HCT116 (cell line): Measurements from ENCODE around the gene DPP10. TPM values are rescaled to one million over a fixed set of nuclear protein-coding genes. Genes with fewer than 3 reads are reported as not detected.

Source experiments
- ATAC-seq: fragments of 200-7000 bp; cut with Tn5 transposase; 2 replicates; pipeline ENCODE4 v1.9.1; 2020; ENCODE audit warnings: mild to moderate bottlenecking, moderate library complexity
- BruUV-seq: library from RNA; stranded (reverse); fragments of 400-500 nt; replicated peaks from 2 replicates; lab custom pipeline; 2021; lab: Mats Ljungman, UMichigan
- CTCF ChIA-PET: fragments of 300-600 bp; sonication (Branson Sonifier 250); formaldehyde crosslinking; loops from one replicate; lab custom pipeline; 2021; ENCODE audit warnings: antibody characterized with exemption; lab: Charles Lee
- POLR2A ChIA-PET: fragments of 300-600, 350-600 bp; sonication (Branson Sonifier 250); formaldehyde crosslinking; loops from one replicate; lab custom pipeline; 2021; ENCODE audit warnings: antibody characterized with exemption; lab: Charles Lee
- RAD21 ChIA-PET, 2 experiments: fragments of 300-600 bp; sonication (Branson Sonifier 250); formaldehyde crosslinking; loops; one replicate each; lab custom pipeline; 2023; ENCODE audit warnings: low total read pairs in 2 of 2; ENCODE audit not compliant: uncharacterized antibody in 2 of 2, unreplicated experiment in 2 of 2, low non-redundant PET in 1 of 2; lab: Charles Lee
- DNase-seq: peaks from one replicate; pipeline ENCODE4 v3.0.0-alpha.2; 2010; ENCODE audit warnings: low read depth, low spot score
- H2AFZ ChIP-seq: fragments of 200-600 bp; shearing (Covaris generic), sonication (generic); 2 replicates; pipeline ENCODE4 v1.6.1; 2017; ENCODE audit warnings: low read depth, mixed run types, mixed read lengths, antibody characterized with exemption, low read length; ENCODE audit not compliant: poor library complexity, severe bottlenecking
- H3K27ac ChIP-seq: 2 replicates; pipeline ENCODE4 v1.5.1; 2012; ENCODE audit warnings: low read depth, low read length
- H3K27me3 ChIP-seq: fragments of 200-600 bp; sonication (generic); 2 replicates; pipeline ENCODE4 v1.6.1; 2016; ENCODE audit warnings: mixed run types, low read length, mixed read lengths; ENCODE audit not compliant: insufficient read depth
- H3K36me3 ChIP-seq, 2 experiments: fragments of 200-500 bp in 1 of 2; fragments of 200-600 bp in 1 of 2; sonication (Bioruptor generic) in 1 of 2; sonication (generic) in 1 of 2; 2 replicates each; pipeline versions ENCODE4 v1.5.1 to v1.6.1; 2014 to 2016; ENCODE audit warnings: low read length in 2 of 2, inconsistent platforms in 1 of 2, mixed read lengths in 1 of 2, mixed run types in 1 of 2; ENCODE audit not compliant: insufficient read depth in 2 of 2, control insufficient read depth in 1 of 2
- H3K4me1 ChIP-seq, 2 experiments: fragments of 200-600 bp in 1 of 2; sonication (generic) in 1 of 2; 2 replicates each; pipeline versions ENCODE4 v1.5.1 to v1.6.1; 2012 to 2017; ENCODE audit warnings: low read length in 2 of 2, inconsistent platforms in 1 of 2, mild to moderate bottlenecking in 1 of 2, mixed read lengths in 1 of 2, mixed run types in 1 of 2, moderate library complexity in 1 of 2; ENCODE audit not compliant: insufficient read depth in 2 of 2, control insufficient read depth in 1 of 2
- H3K4me2 ChIP-seq: fragments of 200-600 bp; sonication (generic); 2 replicates; pipeline ENCODE4 v1.6.1; 2017; ENCODE audit warnings: mixed run types, low read length, mixed read lengths
- H3K4me3 ChIP-seq, 2 experiments: fragments of 200-600 bp in 1 of 2; sonication (generic) in 1 of 2; replicated peaks in 1 of 2; 2 replicates each; pipeline ENCODE4 v1.5.1; 2011 to 2016; ENCODE audit warnings: low read length in 2 of 2, control low read depth in 1 of 2, low read depth in 1 of 2, mild to moderate bottlenecking in 1 of 2, mixed read lengths in 1 of 2, mixed run types in 1 of 2
- H3K79me2 ChIP-seq: fragments of 200-600 bp; sonication (generic); 2 replicates; pipeline ENCODE4 v1.6.1; 2017; ENCODE audit warnings: mild to moderate bottlenecking, mixed run types, low read length, moderate library complexity, mixed read lengths; ENCODE audit not compliant: insufficient read depth
- H3K9ac ChIP-seq: fragments of 200-600 bp; sonication (generic); 2 replicates; pipeline ENCODE4 v1.6.1; 2016; ENCODE audit warnings: low read length, mixed read lengths
- H3K9me2 ChIP-seq: fragments of 200-600 bp; sonication (generic), shearing (Covaris generic); 2 replicates; pipeline ENCODE4 v1.6.1; 2017; ENCODE audit warnings: mixed run types, mild to moderate bottlenecking, moderate library complexity; ENCODE audit not compliant: insufficient read depth
- H3K9me3 ChIP-seq, 2 experiments: fragments of 200-500 bp in 1 of 2; fragments of 200-600 bp in 1 of 2; sonication (Bioruptor generic) in 1 of 2; sonication (generic) in 1 of 2; 2 replicates each; pipeline ENCODE4 v1.6.1; 2014 to 2017; ENCODE audit warnings: low read length in 2 of 2, mixed read lengths in 2 of 2, inconsistent platforms in 1 of 2, low read depth in 1 of 2, mild to moderate bottlenecking in 1 of 2, mixed run types in 1 of 2, moderate library complexity in 1 of 2; ENCODE audit not compliant: control insufficient read depth in 1 of 2, insufficient read depth in 1 of 2
- H4K20me1 ChIP-seq: fragments of 200-600 bp; sonication (generic), shearing (Covaris generic); 2 replicates; pipeline ENCODE4 v1.6.1; 2017; ENCODE audit warnings: mixed run types, mild to moderate bottlenecking, moderate library complexity; ENCODE audit not compliant: insufficient read depth
- CBX3 ChIP-seq: IDR thresholded peaks from 2 replicates; pipeline ENCODE4 v1.6.1; 2012; ENCODE audit warnings: low read depth
- ELF1 ChIP-seq: IDR thresholded peaks from 2 replicates; pipeline ENCODE4 v1.6.1; 2012; ENCODE audit warnings: low read depth, borderline replicate concordance
- POLR2A ChIP-seq: IDR thresholded peaks from 2 replicates; pipeline ENCODE4 v1.7.0; 2011; ENCODE audit warnings: borderline replicate concordance; ENCODE audit not compliant: insufficient read depth, insufficient read length; ENCODE audit errors: extremely low read depth
- POLR2AphosphoS5 ChIP-seq: IDR thresholded peaks from 2 replicates; pipeline ENCODE4 v1.6.1; 2011; ENCODE audit warnings: mild to moderate bottlenecking, low read depth, low read length, moderate library complexity
- RAD21 ChIP-seq: IDR thresholded peaks from 2 replicates; pipeline ENCODE4 v1.6.1; 2012; ENCODE audit warnings: low read depth, mild to moderate bottlenecking
- REST ChIP-seq: IDR thresholded peaks from 2 replicates; pipeline ENCODE4 v1.6.1; 2012; ENCODE audit warnings: low read depth
- YY1 ChIP-seq: IDR thresholded peaks from 2 replicates; pipeline ENCODE4 v1.6.1; 2011; ENCODE audit warnings: low read length, low read depth, moderate library complexity, mild to moderate bottlenecking; ENCODE audit not compliant: insufficient replicate concordance; ENCODE audit errors: extremely low read depth
- intact Hi-C: fragments of 100-400 bp; cut with micrococcal nuclease; formaldehyde crosslinking; loops from 2 replicates; pipeline ENCODE4 v1.10.0; 2022
- total RNA-seq: library from RNA; stranded (reverse); gene quantifications from one replicate; pipeline ENCODE4 v1.2.1, GENCODE V29; 2021; ENCODE audit not compliant: unreplicated experiment
- TF ChIP-seq, protein P1 (sequence below), 3 experiments: fragments of 200-600 bp in 1 of 3; sonication (generic) in 1 of 3; IDR thresholded peaks in 2 of 3; conservative IDR thresholded peaks in 1 of 3; 2 replicates each; pipeline ENCODE4 v1.5.1; 2012 to 2017; ENCODE audit warnings: low read depth in 2 of 3, low read length in 2 of 3, antibody characterized with exemption in 1 of 3, borderline replicate concordance in 1 of 3, control low read depth in 1 of 3, mild to moderate bottlenecking in 1 of 3, mixed read lengths in 1 of 3, mixed run types in 1 of 3, moderate library complexity in 1 of 3; ENCODE audit not compliant: insufficient read depth in 1 of 3

Gene DPP10
- total RNA-seq, 1 experiment from 2014 or later, result not detected

- H3K9me3 ChIP-seq, result peaks cover 16 to 23% of the 10 kb centered on the region in 2 experiments; a peak in 2 of 4 replicates
These were observed 854.6 kb downstream of the DPP10 start for GRCh38 chr2:115297056-115297455.

More at GRCh38 chr2:115297056-115297455, 854.6 kb downstream of the DPP10 start:
- DNase-seq (no peak), ATAC-seq (no peak)
- TF ChIP-seq CBX3, result no peak
- TF ChIP-seq ELF1, result no peak
- no peak for TF ChIP-seq POLR2AphosphoS5
- TF ChIP-seq YY1, result no peak
- no peak for TF ChIP-seq REST
- no peak for TF ChIP-seq POLR2A
- no peak for TF ChIP-seq RAD21
- TF ChIP-seq, protein P1, sequence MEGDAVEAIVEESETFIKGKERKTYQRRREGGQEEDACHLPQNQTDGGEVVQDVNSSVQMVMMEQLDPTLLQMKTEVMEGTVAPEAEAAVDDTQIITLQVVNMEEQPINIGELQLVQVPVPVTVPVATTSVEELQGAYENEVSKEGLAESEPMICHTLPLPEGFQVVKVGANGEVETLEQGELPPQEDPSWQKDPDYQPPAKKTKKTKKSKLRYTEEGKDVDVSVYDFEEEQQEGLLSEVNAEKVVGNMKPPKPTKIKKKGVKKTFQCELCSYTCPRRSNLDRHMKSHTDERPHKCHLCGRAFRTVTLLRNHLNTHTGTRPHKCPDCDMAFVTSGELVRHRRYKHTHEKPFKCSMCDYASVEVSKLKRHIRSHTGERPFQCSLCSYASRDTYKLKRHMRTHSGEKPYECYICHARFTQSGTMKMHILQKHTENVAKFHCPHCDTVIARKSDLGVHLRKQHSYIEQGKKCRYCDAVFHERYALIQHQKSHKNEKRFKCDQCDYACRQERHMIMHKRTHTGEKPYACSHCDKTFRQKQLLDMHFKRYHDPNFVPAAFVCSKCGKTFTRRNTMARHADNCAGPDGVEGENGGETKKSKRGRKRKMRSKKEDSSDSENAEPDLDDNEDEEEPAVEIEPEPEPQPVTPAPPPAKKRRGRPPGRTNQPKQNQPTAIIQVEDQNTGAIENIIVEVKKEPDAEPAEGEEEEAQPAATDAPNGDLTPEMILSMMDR (IDR thresholded peaks at IDR 0.05 in 2 of 3, conservative IDR thresholded peaks at IDR 0.05 in 1 of 3; ENCODE audit: borderline replicate concordance in 1 of 3, insufficient read depth in 1 of 3, low read depth in 2 of 3, low read length in 2 of 3), result no peak
- Histone ChIP-seq H3K9me2 (no peaks in the 10 kb centered on the region), H2AFZ (no peak overlapping the region), H3K79me2 (no peaks in the 10 kb centered on the region), H3K4me3 (no peak overlapping the region), H3K4me1 (no peaks in the 10 kb centered on the region), H3K9ac (no peak overlapping the region), H3K4me2 (no peak overlapping the region), H3K27me3 (no peaks in the 10 kb centered on the region), H4K20me1 (no peaks in the 10 kb centered on the region), H3K27ac (no peak overlapping the region), H3K36me3 (no peaks in the 10 kb centered on the region)
- BruUV-seq, result no TSS peak
- intact Hi-C loops, result no loop called here
- CTCF ChIA-PET, result no interaction called here
- POLR2A ChIA-PET, result no interaction called here
- RAD21 ChIA-PET, result no interaction called here
